ENCODE data around the gene CLDN6.

DNA sequence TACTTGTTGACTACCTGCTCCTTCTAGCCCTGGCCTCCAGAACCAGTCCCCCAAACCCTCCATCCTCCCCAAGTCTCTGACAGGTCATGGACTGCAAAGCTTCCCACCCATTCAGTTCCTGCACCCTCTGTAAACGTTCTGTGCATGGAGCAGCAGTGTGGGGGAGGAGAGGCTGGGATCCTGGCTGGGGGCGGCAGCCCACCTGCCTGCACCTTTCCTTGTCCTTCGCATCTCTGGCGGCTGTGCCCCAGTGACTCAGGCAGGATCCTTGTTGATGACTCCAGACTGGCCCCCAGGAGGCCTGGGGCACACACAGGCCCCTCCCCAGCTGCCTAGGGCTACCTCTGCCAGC, 36.1 kb downstream of the CLDN6 start:
- TF ChIP-seq POLR2A (IDR thresholded peaks at IDR 0.05; ENCODE audit: borderline replicate concordance, extremely low read depth, insufficient read depth, insufficient read length) (no peak), POLR2AphosphoS5 (IDR thresholded peaks at IDR 0.05; ENCODE audit: low read depth, low read length) (no peak), ZNF274 (IDR thresholded peaks at IDR 0.05; ENCODE audit: low read depth, low read length) (no peak), SIN3A (IDR thresholded peaks at IDR 0.05; ENCODE audit: low read depth) (no peak), CEBPB (IDR thresholded peaks at IDR 0.05; ENCODE audit: low read depth) (no peak), SP1 (IDR thresholded peaks at IDR 0.05; ENCODE audit: low read depth) (no peak), EZH2 (IDR thresholded peaks at IDR 0.05) (no peak), EZH2phosphoT487 (IDR thresholded peaks at IDR 0.05; ENCODE audit: borderline replicate concordance) (no peak)
- TF ChIP-seq, protein P1, sequence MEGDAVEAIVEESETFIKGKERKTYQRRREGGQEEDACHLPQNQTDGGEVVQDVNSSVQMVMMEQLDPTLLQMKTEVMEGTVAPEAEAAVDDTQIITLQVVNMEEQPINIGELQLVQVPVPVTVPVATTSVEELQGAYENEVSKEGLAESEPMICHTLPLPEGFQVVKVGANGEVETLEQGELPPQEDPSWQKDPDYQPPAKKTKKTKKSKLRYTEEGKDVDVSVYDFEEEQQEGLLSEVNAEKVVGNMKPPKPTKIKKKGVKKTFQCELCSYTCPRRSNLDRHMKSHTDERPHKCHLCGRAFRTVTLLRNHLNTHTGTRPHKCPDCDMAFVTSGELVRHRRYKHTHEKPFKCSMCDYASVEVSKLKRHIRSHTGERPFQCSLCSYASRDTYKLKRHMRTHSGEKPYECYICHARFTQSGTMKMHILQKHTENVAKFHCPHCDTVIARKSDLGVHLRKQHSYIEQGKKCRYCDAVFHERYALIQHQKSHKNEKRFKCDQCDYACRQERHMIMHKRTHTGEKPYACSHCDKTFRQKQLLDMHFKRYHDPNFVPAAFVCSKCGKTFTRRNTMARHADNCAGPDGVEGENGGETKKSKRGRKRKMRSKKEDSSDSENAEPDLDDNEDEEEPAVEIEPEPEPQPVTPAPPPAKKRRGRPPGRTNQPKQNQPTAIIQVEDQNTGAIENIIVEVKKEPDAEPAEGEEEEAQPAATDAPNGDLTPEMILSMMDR (IDR thresholded peaks at IDR 0.05 in 2 of 3, conservative IDR thresholded peaks at IDR 0.05 in 1 of 3; ENCODE audit: borderline replicate concordance in 1 of 3, insufficient read depth in 1 of 3, low read depth in 2 of 3, low read length in 2 of 3): no peak
- TF ChIP-seq, protein P2, sequence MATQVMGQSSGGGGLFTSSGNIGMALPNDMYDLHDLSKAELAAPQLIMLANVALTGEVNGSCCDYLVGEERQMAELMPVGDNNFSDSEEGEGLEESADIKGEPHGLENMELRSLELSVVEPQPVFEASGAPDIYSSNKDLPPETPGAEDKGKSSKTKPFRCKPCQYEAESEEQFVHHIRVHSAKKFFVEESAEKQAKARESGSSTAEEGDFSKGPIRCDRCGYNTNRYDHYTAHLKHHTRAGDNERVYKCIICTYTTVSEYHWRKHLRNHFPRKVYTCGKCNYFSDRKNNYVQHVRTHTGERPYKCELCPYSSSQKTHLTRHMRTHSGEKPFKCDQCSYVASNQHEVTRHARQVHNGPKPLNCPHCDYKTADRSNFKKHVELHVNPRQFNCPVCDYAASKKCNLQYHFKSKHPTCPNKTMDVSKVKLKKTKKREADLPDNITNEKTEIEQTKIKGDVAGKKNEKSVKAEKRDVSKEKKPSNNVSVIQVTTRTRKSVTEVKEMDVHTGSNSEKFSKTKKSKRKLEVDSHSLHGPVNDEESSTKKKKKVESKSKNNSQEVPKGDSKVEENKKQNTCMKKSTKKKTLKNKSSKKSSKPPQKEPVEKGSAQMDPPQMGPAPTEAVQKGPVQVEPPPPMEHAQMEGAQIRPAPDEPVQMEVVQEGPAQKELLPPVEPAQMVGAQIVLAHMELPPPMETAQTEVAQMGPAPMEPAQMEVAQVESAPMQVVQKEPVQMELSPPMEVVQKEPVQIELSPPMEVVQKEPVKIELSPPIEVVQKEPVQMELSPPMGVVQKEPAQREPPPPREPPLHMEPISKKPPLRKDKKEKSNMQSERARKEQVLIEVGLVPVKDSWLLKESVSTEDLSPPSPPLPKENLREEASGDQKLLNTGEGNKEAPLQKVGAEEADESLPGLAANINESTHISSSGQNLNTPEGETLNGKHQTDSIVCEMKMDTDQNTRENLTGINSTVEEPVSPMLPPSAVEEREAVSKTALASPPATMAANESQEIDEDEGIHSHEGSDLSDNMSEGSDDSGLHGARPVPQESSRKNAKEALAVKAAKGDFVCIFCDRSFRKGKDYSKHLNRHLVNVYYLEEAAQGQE (IDR thresholded peaks at IDR 0.05; ENCODE audit: low read depth): no peak

Data from HCT116 (cell line).